ENCODE data around the gene MYLK.

DNA sequence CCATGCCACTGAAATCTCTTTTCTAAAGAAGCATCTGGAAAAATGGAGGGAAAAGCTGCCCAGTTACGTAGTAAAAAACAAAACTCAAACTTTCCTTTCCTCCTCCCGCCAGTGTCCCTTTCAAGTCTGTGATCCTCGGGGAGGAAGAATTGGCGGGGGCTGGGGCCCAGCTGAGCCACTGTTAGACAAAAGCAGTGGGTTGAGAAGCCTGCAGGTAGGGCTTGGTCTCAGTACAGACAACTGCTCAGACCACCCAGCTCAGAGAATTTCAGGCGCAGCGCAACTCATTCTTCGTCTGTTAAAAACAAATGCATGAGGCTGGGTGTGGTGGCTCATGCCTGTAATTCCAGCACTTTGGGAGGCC is 117.1 kb downstream of the MYLK start:
- TF ChIP-seq, protein P1, sequence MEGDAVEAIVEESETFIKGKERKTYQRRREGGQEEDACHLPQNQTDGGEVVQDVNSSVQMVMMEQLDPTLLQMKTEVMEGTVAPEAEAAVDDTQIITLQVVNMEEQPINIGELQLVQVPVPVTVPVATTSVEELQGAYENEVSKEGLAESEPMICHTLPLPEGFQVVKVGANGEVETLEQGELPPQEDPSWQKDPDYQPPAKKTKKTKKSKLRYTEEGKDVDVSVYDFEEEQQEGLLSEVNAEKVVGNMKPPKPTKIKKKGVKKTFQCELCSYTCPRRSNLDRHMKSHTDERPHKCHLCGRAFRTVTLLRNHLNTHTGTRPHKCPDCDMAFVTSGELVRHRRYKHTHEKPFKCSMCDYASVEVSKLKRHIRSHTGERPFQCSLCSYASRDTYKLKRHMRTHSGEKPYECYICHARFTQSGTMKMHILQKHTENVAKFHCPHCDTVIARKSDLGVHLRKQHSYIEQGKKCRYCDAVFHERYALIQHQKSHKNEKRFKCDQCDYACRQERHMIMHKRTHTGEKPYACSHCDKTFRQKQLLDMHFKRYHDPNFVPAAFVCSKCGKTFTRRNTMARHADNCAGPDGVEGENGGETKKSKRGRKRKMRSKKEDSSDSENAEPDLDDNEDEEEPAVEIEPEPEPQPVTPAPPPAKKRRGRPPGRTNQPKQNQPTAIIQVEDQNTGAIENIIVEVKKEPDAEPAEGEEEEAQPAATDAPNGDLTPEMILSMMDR (IDR thresholded peaks at IDR 0.05 in 2 of 3, conservative IDR thresholded peaks at IDR 0.05 in 1 of 3; ENCODE audit: control insufficient read depth in 2 of 3, extremely low read depth in 1 of 3, insufficient read depth in 1 of 3, low read depth in 3 of 3, low read length in 3 of 3), result no peak
- TF ChIP-seq ZNF274 (IDR thresholded peaks at IDR 0.05; ENCODE audit: insufficient read depth, insufficient read length) (no peak), EZH2 (IDR thresholded peaks at IDR 0.05; ENCODE audit: borderline replicate concordance, control insufficient read depth, low read depth, low read length) (no peak), SIX5 (IDR thresholded peaks at IDR 0.05; ENCODE audit: low read depth, low read length, severe bottlenecking) (no peak), SIN3A (IDR thresholded peaks at IDR 0.05; ENCODE audit: low read depth, low read length) (no peak), RAD21 (IDR thresholded peaks at IDR 0.05; ENCODE audit: insufficient read depth, low read depth, low read length) (no peak), POLR2AphosphoS2 (IDR thresholded peaks at IDR 0.05; ENCODE audit: low read depth, low read length) (no peak), NR2C2 (IDR thresholded peaks at IDR 0.05; ENCODE audit: borderline replicate concordance, control insufficient read depth, insufficient read length, low read depth) (no peak), TBL1XR1 (IDR thresholded peaks at IDR 0.05; ENCODE audit: low read depth, low read length) (no peak), CEBPB (IDR thresholded peaks at IDR 0.05; ENCODE audit: borderline replicate concordance in 1 of 2, low read depth in 2 of 2, low read length in 2 of 2) (no peak), ZZZ3 (IDR thresholded peaks at IDR 0.05; ENCODE audit: control insufficient read depth, insufficient read length, low read depth) (no peak)
